SW480 (cell line): ENCODE results near the gene ELAVL1.

Experiments used
- DNase-seq: peaks from one replicate; pipeline ENCODE4 v3.0.0-alpha.2; 2016; ENCODE audit warnings: low spot score

Gene ELAVL1

DNA sequence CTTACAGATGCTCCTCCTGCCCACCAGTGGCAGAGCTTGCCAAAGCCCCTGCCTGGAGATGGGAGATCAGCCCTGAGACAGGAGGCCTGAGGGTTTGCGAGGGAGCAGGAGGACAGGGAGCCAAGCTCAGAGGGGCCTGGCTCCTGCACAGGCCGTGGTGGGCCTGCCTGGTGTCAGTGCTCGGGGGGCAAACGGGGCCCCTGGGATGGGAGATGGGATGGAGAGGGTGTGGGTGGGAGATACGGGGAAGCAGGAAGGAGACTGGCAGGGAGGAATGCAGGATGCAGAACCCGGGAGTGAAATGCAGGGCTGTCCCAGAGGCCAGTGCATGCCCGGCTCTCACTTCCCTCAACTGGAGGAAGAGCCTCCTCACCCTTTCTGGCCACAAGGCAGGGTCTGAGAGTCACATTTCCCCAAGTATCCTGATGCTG lies 19.9 kb downstream of the ELAVL1 start:
- DNase-seq, result no peak

DNA sequence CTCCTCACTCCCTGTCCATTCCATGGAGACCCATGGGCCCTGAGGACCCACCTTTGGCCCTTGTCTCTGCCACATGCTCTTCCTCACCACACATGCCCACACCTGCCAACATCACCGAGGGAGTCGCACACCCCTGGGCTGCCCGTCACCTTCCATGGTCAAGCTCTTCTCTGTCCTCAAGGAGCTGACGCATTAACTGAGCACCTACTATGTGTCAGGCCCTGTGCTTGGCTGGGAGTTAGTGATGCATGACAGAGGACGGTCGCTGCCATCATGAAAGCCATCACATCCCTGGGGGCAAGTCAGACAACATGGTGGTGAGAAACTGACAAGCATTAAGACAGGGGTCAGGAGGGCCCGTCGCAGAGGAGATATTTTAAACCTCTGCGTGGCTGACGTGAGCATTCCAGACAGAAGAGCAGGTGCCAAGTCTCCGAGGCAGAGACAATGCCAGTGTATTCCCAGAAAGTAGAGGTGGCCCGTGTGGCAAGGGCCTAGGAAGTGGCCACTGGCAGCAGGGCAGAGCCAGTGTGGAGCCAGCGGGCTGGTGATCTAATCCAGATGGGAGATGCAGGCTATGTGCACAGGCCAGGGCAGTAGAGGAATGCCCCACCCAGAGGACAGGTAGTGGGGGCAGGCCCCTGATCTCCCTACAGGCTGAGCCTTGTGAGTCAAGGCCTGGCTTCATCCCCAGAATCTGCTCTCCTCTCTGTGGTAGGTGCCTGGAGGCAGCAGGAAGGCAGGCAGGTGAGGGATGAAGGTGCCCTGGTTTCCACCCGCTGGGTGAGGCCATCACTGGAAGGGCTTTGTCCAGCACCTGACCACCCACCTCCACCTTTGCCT lies 21.2 kb downstream of the ELAVL1 start:
- DNase-seq, result no peak

- DNase-seq, result no peak
Measured at GRCh38 chr19:7983286-7983950, 22.0 kb downstream of the ELAVL1 start.

DNA sequence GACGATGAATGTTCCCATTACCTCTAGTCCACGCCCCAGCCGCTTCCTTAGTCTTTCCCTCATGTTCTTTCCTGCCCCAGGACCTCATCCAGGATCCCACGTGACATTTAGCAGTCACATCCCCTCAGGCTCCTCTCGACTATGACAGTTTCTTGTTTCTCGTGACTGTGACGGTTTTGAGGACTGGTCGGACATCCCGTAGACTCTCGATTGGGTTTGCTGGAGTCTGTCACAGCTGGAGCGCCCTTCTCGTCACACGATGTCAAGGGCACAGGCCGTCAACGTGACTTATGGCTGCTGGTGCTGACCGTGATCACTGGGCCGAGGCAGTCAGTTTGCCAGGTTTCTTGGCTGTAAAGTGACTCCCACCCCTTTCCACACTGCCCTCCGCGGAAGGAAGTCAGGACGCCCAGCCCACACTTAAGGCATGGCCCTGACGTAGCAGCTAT lies 22.8 kb downstream of the ELAVL1 start:
- DNase-seq, result no peak

- DNase-seq, result no peak
Measured at GRCh38 chr19:7982103-7982502, 23.3 kb downstream of the ELAVL1 start.

DNA sequence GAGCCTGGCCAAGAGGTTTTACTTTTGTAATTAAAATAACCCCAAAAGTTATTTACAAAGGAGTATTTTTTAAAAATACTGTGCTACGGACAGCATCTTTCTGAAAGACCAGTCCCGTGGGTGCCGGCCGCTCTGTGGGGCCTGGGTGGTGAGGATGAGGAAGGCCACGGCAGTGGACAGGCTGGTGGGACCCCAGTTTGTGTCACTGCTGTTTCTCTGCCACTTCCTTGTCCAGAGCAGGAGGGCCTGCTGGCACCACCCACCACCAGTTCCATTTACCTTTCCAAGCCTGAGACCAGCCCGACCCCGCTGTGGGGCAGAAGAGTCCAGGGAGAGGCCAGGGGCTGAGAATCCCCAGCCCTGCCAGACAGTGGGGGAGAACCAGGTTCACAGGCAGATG lies 23.8 kb downstream of the ELAVL1 start:
- DNase-seq, result no peak

DNA sequence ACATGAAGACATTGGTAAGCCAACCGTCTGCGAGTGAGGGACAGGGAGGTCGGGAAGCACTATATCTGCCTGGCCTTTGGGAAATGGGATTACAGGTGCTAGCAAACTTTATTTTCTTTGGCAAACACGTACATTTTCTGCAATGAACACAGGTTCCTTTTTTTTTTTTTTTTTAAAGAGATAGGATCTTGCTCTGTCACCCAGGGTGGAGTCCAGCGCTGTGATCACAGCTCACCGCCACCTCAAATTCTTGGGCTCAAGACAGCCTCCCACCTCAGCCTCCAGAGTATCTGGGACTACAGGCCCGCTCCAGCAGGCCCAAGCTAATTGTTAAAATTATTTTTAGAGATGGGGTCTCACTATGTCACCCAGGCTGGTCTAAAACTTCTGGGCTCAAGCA lies 24.2 kb downstream of the ELAVL1 start:
- no peak for DNase-seq

- no peak for DNase-seq
Measured at GRCh38 chr19:7980635-7981121, 24.8 kb downstream of the ELAVL1 start.

GRCh38 chr19:7980168-7980567 lies 25.3 kb downstream of the ELAVL1 start:
- no peak for DNase-seq

GRCh38 chr19:7979559-7979958 lies 25.9 kb downstream of the ELAVL1 start:
- no peak for DNase-seq

GRCh38 chr19:7979011-7979410 lies 26.4 kb downstream of the ELAVL1 start:
- no peak for DNase-seq

- DNase-seq, result no peak
Measured at GRCh38 chr19:7978179-7978825, 27.1 kb downstream of the ELAVL1 start.

DNA sequence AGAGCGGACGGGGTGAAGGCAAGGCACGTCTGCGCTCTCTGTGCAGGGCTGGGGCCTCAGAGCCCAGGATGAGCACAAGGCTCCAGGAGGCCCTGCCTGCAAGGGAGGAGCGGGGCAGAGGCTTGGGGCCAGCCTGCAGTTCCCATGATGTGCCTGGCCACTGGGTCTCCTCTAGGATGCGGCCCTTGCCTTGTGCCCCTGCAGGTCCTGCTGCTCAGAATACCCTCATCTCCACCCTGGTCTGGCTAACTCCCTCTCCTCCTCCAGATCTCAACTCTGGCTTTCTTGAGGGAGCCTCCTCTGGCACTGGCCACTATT lies 27.8 kb downstream of the ELAVL1 start:
- no peak for DNase-seq

DNA sequence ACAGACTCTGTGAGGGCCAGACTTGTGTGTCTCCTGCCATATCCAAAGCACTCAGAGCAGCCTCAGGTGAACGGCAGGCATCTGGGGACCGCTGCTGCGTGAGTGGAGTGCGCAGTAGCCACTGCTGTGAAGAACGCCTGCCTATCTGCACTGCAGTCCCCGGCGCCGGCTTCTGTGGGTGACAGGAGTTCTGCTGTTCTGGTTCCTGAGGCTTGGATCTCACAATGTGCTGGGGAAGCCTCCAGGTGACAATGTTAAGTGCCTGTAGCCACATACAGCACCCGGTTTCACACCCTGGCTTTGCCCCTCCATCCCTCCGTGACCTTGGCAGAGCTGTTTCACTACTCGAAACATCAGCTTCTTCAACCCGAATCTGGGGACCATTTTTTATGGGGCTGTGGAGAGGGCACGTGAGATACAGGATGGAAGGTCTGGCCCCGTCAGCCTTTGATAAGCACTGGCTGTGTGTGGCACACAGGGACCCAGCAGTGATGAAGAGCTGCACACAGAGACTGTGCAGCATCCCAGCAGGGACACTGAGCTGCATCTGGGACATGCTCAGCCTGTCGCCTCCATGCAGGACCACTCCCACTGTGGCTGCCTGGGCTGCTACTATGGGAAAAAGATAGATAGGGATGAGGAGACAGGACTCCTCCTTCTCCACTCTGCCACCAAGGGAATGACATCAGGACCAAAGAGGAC lies 28.3 kb downstream of the ELAVL1 start:
- DNase-seq, result no peak

DNA sequence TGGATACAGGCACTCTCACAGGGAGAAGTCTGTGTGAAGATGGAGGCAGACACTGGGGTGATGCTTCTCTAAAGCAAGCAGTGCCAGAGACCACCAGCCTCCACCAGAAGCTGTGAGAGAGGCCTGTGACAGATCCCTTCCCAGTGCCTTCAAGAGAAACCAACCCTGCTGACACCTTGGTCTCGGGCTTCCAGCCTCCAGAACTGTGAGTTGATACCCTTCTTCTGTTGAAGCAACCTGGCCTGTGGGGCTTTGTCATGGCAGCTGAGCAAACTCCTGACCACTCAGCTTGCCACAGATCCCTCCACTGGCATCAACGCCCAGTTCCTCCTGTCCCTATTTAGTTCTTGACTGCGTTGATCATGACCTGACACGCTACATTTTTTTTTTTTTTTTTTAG lies 29.0 kb downstream of the ELAVL1 start:
- no peak for DNase-seq

GRCh38 chr19:7975037-7975436 lies 30.4 kb downstream of the ELAVL1 start:
- no peak for DNase-seq

- no peak for DNase-seq
Measured at GRCh38 chr19:7973883-7974282, 31.6 kb downstream of the ELAVL1 start.

GRCh38 chr19:7971553-7972520 lies 33.6 kb downstream of the ELAVL1 start:
- DNase-seq, result no peak

GRCh38 chr19:7970716-7971448 lies 34.6 kb downstream of the ELAVL1 start:
- DNase-seq, result no peak

- no peak for DNase-seq
Measured at GRCh38 chr19:7969555-7969939, 35.9 kb downstream of the ELAVL1 start.
